GM19239 (cell line): ENCODE measurements around the gene IL10RA.

Experiments used
- DNase-seq: peaks from one replicate; pipeline ENCODE4 v3.0.0; 2011; ENCODE audit warnings: low spot score; ENCODE audit not compliant: insufficient read length
- FAIRE-seq: peaks from 2 replicates; lab custom pipeline; 2011; peaks lifted over from hg19 to GRCh38; lab: Jason Lieb, UNC

Gene IL10RA

DNA sequence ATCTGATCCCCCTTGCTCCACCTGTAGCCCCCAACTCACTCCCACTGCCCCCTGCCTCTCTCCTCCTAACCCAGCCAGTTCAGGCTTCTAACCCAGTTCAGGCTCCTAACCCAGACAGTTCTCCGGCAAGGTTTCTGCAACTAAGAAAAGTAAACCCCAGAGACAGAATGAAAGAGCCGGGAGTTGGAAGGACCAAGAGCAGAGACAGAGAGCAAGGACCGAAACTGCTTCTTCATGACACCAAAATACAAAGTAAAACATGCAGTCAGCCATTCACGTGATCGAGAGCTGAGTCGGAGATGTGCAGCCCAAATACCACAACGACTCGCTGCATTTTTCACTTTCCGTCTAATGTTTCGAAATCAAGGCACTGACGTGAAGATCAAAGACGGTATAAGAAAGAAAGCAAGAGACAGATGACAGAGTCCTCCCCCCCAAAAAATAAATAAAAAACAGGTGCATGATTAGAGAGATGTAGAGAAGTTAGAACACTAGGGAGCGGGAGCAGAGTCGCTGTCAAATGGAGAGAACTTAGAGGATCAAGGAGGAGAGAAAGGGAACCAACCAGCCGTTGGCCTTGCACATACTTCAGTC is 884 bp downstream of the IL10RA start:
- DNase-seq (peak; percentile 64), FAIRE-seq (peak; percentile 99)

DNA sequence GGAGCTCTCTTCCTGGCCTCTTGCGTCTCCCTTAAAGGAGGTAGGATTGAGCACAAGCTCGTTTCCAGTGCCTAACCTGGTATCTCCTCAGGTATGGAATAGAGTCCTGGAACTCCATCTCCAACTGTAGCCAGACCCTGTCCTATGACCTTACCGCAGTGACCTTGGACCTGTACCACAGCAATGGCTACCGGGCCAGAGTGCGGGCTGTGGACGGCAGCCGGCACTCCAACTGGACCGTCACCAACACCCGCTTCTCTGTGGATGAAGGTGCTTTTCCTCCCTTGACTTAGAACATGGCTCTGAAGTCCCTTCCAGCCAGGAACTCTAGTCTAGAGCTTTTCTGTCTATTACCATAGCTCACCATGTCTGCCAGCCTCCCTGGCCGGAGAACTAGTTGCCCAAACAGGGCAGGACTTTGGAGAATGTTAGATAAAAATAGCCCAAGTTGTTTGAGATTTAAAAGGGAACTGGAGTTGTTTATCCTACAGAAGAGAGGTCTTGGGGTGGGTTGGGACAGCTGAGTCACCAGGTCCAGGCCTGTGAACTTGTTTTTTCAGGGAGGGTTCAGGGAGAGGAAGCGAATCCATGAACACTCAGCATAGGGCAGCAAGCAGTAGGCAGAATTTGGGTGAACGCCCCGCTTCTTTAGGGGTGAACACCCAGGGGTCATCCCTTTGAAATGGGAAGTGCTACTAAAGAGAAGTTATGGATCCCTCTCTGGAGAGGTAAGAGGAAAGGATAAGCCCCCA is 3.3 kb downstream of the IL10RA start:
- FAIRE-seq (no peak), DNase-seq (no peak)

DNA sequence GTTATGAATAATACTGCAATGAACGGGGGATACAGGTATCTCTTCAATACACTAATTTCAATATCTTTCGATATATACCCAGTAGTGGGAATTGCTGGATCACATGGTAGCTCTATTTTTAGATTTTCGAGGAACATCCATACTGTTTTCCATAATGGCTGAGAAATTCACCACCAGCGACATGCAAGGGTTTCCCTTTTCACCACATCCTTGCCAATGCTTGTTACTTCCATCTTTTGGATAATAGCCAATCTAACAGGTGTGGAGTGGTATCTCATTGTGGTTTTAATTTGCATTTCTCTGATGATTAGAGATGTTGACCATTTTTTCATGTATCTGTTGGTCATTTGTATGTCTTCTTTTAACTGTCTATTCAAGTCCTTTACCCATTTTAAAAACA is 5.9 kb downstream of the IL10RA start:
- no peak for DNase-seq
- peak; percentile 72 for FAIRE-seq

DNA sequence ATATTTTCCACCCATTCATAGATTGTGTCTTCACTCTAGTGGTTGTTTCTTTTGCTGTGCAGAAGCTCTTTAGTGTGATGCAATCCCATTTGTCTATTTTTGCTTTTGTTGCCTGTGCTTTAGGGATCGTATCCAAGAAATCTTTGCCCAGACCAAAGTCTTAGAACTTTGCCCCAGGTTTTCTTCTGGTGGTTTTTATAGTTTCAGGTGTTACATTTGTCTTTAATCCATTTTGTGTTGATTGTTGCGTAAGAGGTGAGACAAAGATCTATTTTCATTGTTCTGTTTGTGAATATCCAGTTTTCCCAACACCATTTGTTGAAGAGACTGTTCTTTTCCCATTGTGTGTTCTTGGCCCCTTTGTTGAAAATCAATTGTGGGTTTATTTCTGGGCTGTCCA is 6.4 kb downstream of the IL10RA start:
- DNase-seq (no peak), FAIRE-seq (peak; percentile 21)

DNA sequence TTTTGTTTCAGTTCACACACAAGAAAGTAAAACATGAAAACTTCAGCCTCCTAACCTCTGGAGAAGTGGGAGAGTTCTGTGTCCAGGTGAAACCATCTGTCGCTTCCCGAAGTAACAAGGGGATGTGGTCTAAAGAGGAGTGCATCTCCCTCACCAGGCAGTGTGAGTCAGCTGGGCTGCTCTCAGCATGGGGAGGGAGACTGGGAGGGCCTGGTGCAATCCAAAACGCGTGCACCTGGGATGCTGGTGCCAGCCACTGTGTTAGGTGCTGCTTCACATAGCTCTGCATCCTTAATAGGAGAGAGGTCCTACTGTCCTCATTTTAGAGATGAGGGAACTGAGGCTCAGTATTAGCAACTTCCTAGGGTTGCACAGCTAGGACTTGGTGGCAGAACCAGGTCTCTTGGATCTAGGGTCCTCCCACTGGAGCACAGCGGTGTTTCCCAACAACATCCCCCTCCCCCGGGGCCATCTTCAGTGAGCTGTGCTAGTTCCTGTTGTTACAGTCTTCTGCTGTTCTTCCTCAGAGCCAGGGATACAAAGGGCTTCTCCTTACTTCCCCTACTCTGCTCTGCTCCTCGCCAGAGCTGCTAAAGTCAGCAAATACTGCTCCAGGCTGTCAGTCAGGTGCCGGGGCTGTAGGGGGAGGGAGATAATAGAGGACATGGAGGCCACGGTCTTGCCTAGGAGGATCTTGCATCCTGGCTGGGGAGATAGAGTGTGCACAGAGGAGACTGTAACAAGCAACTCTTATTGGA is 8.0 kb downstream of the IL10RA start:
- DNase-seq (no peak), FAIRE-seq (no peak)

DNA sequence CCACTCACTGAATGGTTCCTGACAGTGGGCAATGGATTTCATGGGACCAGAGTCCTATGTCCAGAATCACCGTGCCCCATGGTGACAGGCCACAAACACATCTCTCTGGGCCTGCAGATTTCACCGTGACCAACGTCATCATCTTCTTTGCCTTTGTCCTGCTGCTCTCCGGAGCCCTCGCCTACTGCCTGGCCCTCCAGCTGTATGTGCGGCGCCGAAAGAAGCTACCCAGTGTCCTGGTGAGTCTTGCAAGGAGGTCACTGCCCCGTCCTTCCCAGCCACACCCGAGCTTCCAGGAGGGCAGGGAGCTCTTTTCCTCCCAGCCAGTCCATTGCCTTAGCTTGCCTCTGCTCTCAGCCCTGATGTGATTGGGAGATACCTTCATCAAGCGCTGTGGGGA is 9.3 kb downstream of the IL10RA start:
- DNase-seq (no peak), FAIRE-seq (no peak)

DNA sequence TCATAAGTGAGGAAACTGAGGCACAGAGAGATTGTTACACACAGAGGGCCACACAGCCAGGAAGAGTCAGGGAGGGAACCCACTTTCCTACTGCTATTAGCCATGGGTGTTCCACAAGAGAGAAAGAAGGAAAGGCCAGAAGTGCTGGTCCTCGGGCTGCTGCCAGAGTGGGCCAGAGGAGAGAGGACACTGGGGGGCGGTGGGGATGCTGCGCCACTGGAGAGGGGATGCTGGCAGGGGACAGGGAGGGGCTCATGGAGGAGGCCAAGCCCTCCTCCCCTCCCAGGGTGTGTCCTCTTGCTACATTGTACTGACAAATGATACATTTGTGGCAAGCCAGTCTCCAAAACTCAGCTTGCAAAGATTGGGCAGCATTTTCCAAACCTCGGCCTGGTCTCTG is 9.9 kb downstream of the IL10RA start:
- DNase-seq (no peak), FAIRE-seq (no peak)

DNA sequence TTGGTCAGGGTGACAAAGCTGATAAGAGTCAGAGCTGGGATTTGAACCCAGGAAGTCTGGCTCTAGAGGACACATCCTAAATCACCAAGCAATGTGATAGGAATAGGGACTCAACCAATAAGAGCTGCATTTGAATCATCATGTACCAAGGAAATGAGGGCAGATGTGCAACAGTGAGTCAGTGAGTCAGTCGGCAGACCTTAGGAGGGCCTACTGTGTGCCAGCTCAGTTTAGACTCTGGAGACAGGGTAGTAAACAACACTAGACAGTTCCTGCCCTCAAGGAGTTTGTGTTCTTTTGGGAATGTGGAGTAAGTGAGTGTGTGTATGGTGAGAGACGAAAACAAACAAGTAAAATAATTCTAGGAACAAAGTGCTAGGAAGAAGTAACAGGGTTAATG is 11.2 kb downstream of the IL10RA start:
- DNase-seq (no peak), FAIRE-seq (no peak)

DNA sequence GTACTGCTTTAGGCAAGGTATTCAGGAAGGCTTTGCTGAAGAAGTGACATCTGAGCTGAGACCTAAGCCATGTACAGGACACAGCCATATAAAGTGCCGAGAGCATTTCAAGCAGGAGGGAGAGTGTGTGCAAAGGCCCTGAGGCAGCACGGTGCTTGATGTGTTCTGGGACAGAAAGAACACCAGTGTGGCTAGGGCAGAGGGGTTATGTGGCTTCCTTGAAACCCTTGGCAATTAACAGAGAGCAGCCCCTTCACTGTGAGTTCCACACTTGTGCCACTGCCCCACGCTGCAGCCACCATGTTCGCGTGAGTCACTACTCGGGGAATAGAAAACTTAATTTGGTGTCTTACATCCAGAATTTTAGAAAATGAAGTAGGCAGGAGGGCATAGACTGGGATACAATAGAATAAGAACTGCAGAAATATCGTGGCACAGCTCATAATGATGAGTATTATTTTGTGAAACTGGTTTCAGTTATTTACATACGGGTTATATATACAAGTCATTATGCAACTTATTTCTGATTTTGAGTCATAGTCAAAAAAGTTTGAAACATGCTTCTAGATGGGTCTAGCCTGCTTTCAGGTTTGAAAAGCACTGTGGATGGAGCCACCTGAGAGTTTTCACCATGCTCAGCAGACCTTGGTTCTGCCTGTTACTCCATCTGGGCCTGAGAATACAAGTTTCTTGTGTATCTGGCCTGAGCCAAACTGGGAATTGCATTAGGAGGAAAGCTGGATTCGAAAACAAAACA is 11.8 kb downstream of the IL10RA start:
- DNase-seq, result no peak
- FAIRE-seq, result peak; percentile 89

DNA sequence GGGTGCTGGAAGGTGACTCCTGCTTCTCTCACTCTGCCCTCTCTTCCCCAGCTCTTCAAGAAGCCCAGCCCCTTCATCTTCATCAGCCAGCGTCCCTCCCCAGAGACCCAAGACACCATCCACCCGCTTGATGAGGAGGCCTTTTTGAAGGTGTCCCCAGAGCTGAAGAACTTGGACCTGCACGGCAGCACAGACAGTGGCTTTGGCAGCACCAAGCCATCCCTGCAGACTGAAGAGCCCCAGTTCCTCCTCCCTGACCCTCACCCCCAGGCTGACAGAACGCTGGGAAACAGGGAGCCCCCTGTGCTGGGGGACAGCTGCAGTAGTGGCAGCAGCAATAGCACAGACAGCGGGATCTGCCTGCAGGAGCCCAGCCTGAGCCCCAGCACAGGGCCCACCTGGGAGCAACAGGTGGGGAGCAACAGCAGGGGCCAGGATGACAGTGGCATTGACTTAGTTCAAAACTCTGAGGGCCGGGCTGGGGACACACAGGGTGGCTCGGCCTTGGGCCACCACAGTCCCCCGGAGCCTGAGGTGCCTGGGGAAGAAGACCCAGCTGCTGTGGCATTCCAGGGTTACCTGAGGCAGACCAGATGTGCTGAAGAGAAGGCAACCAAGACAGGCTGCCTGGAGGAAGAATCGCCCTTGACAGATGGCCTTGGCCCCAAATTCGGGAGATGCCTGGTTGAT is 12.6 kb downstream of the IL10RA start:
- no peak for FAIRE-seq
- no peak for DNase-seq

DNA sequence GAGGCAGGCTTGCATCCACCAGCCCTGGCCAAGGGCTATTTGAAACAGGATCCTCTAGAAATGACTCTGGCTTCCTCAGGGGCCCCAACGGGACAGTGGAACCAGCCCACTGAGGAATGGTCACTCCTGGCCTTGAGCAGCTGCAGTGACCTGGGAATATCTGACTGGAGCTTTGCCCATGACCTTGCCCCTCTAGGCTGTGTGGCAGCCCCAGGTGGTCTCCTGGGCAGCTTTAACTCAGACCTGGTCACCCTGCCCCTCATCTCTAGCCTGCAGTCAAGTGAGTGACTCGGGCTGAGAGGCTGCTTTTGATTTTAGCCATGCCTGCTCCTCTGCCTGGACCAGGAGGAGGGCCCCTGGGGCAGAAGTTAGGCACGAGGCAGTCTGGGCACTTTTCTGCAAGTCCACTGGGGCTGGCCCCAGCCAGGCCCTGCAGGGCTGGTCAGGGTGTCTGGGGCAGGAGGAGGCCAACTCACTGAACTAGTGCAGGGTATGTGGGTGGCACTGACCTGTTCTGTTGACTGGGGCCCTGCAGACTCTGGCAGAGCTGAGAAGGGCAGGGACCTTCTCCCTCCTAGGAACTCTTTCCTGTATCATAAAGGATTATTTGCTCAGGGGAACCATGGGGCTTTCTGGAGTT is 13.3 kb downstream of the IL10RA start:
- no peak for DNase-seq
- FAIRE-seq, result no peak

DNA sequence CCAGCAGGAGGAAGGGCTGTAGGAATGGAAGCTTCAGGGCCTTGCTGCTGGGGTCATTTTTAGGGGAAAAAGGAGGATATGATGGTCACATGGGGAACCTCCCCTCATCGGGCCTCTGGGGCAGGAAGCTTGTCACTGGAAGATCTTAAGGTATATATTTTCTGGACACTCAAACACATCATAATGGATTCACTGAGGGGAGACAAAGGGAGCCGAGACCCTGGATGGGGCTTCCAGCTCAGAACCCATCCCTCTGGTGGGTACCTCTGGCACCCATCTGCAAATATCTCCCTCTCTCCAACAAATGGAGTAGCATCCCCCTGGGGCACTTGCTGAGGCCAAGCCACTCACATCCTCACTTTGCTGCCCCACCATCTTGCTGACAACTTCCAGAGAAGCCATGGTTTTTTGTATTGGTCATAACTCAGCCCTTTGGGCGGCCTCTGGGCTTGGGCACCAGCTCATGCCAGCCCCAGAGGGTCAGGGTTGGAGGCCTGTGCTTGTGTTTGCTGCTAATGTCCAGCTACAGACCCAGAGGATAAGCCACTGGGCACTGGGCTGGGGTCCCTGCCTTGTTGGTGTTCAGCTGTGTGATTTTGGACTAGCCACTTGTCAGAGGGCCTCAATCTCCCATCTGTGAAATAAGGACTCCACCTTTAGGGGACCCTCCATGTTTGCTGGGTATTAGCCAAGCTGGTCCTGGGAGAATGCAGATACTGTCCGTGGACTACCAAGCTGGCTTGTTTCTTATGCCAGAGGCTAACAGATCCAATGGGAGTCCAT is 14.1 kb downstream of the IL10RA start:
- no peak for FAIRE-seq
- DNase-seq, result no peak

DNA sequence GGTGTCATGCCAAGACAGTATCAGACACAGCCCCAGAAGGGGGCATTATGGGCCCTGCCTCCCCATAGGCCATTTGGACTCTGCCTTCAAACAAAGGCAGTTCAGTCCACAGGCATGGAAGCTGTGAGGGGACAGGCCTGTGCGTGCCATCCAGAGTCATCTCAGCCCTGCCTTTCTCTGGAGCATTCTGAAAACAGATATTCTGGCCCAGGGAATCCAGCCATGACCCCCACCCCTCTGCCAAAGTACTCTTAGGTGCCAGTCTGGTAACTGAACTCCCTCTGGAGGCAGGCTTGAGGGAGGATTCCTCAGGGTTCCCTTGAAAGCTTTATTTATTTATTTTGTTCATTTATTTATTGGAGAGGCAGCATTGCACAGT is 14.6 kb downstream of the IL10RA start:
- FAIRE-seq (no peak), DNase-seq (no peak)

DNA sequence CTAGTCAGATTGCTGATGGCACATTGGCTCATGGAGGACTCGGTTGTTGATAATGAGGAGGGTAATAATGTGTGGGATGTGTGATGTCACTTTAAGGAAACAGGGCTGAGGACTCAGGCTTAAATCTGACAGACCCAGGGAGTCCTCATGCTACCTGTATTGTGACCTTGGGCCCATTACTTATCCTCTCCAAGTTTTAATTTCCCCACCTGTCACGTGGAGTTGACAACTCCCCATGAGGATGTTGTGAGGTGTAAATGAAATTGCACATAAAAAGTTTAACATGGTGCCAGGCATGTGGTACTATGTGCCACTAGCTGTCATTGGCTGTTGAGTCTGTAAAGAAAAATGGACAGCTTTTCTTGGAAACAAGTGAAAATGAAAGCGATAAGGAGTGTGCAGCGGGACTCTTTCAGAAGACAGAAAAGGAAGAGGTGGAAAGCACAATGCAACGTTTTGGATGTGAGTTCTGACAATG is 15.3 kb downstream of the IL10RA start:
- no peak for DNase-seq
- FAIRE-seq, result peak; percentile 86

DNA sequence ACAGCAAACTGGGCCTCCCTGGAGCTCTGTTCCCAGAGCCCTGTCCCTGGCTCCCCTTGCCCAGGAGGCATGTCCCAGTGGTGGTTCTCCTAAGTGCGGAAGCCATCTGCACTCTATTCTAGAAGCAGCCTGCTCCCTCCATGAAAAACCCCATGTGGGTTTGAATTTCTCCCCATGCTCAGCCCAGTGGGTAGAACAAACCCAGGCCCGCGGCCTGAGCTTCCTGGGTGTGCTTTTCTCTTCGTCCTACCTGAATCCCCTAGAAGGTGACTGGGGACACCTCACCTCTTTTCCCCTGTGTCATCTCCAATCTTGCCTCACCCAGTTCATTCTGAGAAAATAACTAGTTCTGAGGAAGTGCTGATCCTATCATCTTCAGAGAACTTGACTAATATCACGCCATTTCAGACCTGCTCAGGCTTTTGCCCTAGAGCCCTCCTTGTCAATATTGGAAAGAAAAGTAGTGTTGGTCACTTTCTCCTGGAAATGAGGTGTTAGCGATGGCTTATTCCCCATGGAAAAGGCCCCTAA is 15.9 kb downstream of the IL10RA start:
- peak; percentile 14 for FAIRE-seq
- no peak for DNase-seq

DNA sequence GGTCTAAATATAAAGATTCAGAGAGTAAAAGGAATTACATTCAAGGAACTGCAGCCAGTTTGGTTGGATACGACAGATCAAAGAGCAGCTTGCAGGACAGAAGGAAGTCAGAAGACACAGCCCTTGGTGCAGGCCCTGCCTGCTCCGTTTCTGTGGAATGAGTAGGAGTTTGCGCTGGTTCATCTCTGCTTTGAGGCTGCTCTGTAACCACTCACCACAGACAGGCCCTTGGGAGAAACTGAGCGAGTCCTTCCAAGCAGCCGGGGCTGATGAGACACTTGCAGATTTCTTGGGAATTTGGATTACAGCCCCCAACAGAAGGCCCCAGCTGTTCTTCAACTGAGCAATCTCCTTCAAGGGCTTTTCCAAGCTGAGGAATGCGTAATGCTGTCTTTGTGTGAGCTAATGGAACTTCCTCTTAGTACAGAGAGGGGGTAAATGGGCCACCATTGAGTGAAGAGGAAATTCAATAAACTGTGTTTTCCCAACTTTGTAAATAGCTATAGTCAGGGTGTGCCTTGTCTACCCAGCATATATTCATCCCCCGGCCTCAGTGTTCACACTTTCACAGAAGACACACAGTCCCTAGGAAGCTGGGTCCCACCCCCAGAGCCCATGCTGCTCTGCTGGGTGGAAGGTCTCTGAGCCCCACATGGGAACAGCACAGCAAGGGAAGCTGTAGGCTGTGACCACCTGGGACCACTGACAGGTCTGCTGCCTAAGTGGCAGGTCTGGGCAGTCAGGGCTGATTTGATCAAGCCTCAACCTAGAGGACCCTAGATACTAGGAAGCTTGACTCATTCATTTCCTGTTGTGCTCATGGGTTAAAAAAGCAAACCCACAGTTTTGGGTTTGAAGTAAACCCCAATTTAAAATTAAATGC is 16.6 kb downstream of the IL10RA start:
- FAIRE-seq (peak; percentile 80), DNase-seq (no peak)

DNA sequence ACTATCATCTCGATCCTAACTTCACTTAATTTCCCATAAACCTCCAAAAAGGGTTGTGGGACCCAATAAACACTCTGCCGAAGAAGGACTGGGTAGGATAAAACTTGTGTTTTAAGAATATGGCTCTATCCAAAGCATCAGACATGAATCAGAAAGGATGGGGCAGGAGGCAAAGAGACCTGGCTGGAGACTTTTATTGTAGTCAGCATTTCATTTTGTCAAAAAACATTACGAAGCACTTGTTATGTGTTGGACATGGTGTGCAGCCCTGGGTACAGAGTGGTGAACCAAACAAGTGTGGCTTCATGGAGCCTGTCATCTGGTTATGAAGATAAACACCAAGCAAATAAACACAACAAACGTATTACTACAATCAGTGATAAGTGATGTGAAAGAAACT is 17.3 kb downstream of the IL10RA start:
- FAIRE-seq, result peak; percentile 66

More for the DNA sequence above, 17.3 kb downstream of the IL10RA start:
- DNase-seq, result no peak
